KMS-11 (cell line): Measurements from ENCODE around the gene CDH4.

Experiments used
- H2AFZ ChIP-seq: fragments of 200-600 bp; sonication (generic); 2 replicates; pipeline ENCODE4 v1.6.1; 2016; ENCODE audit warnings: antibody characterized with exemption, mixed run types, low read depth
- H3K27ac ChIP-seq: fragments of 200-600 bp; sonication (generic); 2 replicates; pipeline ENCODE4 v1.6.1; 2016; ENCODE audit warnings: mild to moderate bottlenecking, mixed run types
- H3K27me3 ChIP-seq: fragments of 200-600 bp; sonication (generic); 2 replicates; pipeline ENCODE4 v1.6.1; 2017; ENCODE audit warnings: mild to moderate bottlenecking, low read depth, mixed run types, moderate library complexity; ENCODE audit not compliant: insufficient read depth
- H3K36me3 ChIP-seq: fragments of 200-600 bp; sonication (generic); 2 replicates; pipeline ENCODE4 v1.6.1; 2017; ENCODE audit warnings: mild to moderate bottlenecking, mixed run types; ENCODE audit not compliant: insufficient read depth
- H3K4me1 ChIP-seq: fragments of 200-600 bp; sonication (generic); 2 replicates; pipeline ENCODE4 v1.6.1; 2016; ENCODE audit warnings: mild to moderate bottlenecking, low read depth, mixed run types; ENCODE audit not compliant: poor library complexity, severe bottlenecking
- H3K4me2 ChIP-seq: fragments of 200-600 bp; sonication (generic); 2 replicates; pipeline ENCODE4 v1.7.0; 2016; ENCODE audit warnings: mild to moderate bottlenecking, mixed run types
- H3K4me3 ChIP-seq: fragments of 200-600 bp; sonication (generic); IDR thresholded peaks from 2 replicates; pipeline ENCODE4 v1.6.1; 2017; ENCODE audit warnings: low read depth, low read length, mixed read lengths; ENCODE audit not compliant: insufficient read depth
- H3K79me2 ChIP-seq: fragments of 200-600 bp; sonication (generic); 2 replicates; pipeline ENCODE4 v1.6.1; 2016; ENCODE audit warnings: low read depth, mixed run types; ENCODE audit not compliant: insufficient read depth
- H3K9ac ChIP-seq: fragments of 200-600 bp; sonication (generic); 2 replicates; pipeline ENCODE4 v1.6.1; 2016; ENCODE audit warnings: mild to moderate bottlenecking, mixed run types
- H4K20me1 ChIP-seq: fragments of 200-600 bp; sonication (generic); 2 replicates; pipeline ENCODE4 v1.6.1; 2016; ENCODE audit warnings: mild to moderate bottlenecking, mixed run types; ENCODE audit not compliant: insufficient read depth
- TF ChIP-seq, protein P1 (sequence below): fragments of 200-600 bp; sonication (generic); conservative IDR thresholded peaks from 2 replicates; pipeline ENCODE4 v1.6.1; 2017; ENCODE audit warnings: low read depth, mild to moderate bottlenecking, antibody characterized with exemption, low read length, moderate library complexity, mixed read lengths

CDH4 gene

GRCh38 chr20:61704661-61705060 lies 452.6 kb downstream of the CDH4 start:
- no peak overlapping the region for H3K4me3 ChIP-seq
- H3K4me1 ChIP-seq, result no peaks in the 10 kb centered on the region
- no peak overlapping the region for H3K27ac ChIP-seq
- no peaks in the 10 kb centered on the region for H3K79me2 ChIP-seq
- H3K27me3 ChIP-seq, result peaks cover 34% of the 10 kb centered on the region; the same call in 1 of the 2 replicates
- TF ChIP-seq, protein P1, sequence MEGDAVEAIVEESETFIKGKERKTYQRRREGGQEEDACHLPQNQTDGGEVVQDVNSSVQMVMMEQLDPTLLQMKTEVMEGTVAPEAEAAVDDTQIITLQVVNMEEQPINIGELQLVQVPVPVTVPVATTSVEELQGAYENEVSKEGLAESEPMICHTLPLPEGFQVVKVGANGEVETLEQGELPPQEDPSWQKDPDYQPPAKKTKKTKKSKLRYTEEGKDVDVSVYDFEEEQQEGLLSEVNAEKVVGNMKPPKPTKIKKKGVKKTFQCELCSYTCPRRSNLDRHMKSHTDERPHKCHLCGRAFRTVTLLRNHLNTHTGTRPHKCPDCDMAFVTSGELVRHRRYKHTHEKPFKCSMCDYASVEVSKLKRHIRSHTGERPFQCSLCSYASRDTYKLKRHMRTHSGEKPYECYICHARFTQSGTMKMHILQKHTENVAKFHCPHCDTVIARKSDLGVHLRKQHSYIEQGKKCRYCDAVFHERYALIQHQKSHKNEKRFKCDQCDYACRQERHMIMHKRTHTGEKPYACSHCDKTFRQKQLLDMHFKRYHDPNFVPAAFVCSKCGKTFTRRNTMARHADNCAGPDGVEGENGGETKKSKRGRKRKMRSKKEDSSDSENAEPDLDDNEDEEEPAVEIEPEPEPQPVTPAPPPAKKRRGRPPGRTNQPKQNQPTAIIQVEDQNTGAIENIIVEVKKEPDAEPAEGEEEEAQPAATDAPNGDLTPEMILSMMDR, result no peak
- no peak overlapping the region for H2AFZ ChIP-seq
- no peak overlapping the region for H3K9ac ChIP-seq
- no peaks in the 10 kb centered on the region for H3K36me3 ChIP-seq
- no peaks in the 10 kb centered on the region for H4K20me1 ChIP-seq
- no peak overlapping the region for H3K4me2 ChIP-seq

DNA sequence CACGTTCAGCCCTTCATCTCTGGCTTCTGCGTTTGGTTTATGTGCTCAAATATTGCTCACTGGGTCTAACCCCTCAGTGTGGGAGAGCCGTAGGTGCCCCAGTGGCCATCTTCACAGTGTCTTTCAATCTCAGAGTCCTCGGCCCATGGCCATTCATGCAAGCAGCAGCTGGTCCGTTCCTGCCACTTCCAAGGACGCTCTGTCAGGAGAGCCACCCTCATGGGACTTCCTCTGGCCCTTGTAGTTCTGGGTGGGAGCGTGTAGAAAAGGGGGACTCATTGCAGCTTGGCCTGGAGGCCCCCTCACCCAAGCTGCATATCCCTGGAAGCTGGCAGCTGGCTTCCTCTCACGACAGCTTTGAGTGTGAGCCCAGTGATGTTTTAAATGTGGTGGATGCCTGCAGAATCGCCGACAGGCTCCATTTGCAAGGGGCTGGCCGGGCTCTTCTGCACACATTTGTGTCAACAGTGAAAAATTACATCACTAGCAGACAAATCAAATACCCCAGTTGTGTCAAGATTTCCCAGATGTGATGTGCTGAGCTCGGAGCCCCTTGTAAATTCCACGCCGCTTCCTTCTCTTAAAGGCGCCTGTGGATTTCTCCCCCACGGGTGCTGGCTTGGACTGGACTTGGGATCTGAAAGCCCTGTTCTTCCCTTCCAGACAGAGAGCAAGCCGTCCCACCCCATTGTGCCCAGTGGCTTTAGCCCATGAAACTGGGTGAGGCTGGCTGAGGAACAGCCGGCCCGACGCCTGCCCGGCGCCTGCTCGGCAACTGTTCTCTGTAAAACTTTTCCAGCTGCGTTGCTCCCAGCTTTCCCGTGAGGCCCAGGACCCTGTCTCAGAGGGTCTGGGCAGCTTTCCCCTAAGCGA lies 453.6 kb downstream of the CDH4 start:
- Histone ChIP-seq H2AFZ (no peak overlapping the region), H3K9ac (no peak overlapping the region), H3K4me2 (no peak overlapping the region), H3K79me2 (no peaks in the 10 kb centered on the region), H3K27me3 (peaks cover 32% of the 10 kb centered on the region; the same call in 1 of the 2 replicates), H4K20me1 (no peaks in the 10 kb centered on the region), H3K36me3 (no peaks in the 10 kb centered on the region), H3K4me3 (no peak overlapping the region), H3K27ac (no peak overlapping the region), H3K4me1 (no peaks in the 10 kb centered on the region)
- TF ChIP-seq, protein P1, result no peak

- H3K9ac ChIP-seq, result no peak overlapping the region
- no peak overlapping the region for H3K27ac ChIP-seq
- H4K20me1 ChIP-seq, result no peaks in the 10 kb centered on the region
- no peaks in the 10 kb centered on the region for H3K36me3 ChIP-seq
- H3K27me3 ChIP-seq, result peaks cover 35% of the 10 kb centered on the region; the same call in 1 of the 2 replicates
- no peak overlapping the region for H3K4me2 ChIP-seq
- H3K4me3 ChIP-seq, result no peak overlapping the region
- no peak overlapping the region for H2AFZ ChIP-seq
- H3K4me1 ChIP-seq, result no peaks in the 10 kb centered on the region
- H3K79me2 ChIP-seq, result no peaks in the 10 kb centered on the region
- TF ChIP-seq, protein P1, result no peak
Observed at GRCh38 chr20:61706259-61706961, 454.3 kb downstream of the CDH4 start.

DNA sequence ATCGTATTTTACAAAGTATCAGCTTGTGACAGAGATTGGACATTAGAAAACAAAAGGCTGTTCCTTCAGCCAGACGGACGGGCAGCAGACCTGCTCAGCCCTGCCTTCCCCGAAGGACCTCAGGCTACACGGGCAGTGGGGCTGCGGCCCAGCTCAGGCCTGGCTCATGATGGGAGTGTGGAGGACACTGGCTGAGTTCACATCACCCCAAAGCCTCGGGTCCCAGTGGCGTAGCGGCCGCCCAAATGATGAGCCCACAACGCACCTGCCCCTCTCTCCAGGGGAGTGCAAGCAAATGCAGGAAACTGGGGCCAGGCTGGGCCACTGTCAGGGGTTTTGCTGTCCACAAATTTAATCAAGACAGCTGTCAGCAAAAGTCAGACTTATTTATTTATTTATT lies 456.8 kb downstream of the CDH4 start:
- H2AFZ ChIP-seq, result no peak overlapping the region
- H3K9ac ChIP-seq, result no peak overlapping the region
- H3K4me1 ChIP-seq, result no peaks in the 10 kb centered on the region
- H3K36me3 ChIP-seq, result no peaks in the 10 kb centered on the region
- H3K4me3 ChIP-seq, result no peak overlapping the region
- TF ChIP-seq, protein P1, result no peak
- H3K4me2 ChIP-seq, result no peak overlapping the region
- H3K79me2 ChIP-seq, result no peaks in the 10 kb centered on the region
- H4K20me1 ChIP-seq, result no peaks in the 10 kb centered on the region
- H3K27me3 ChIP-seq, result peaks cover 19% of the 10 kb centered on the region; the same call in 1 of the 2 replicates
- H3K27ac ChIP-seq, result no peak overlapping the region
